Activated naive CD8-positive, alpha-beta T cell treated with anti-CD3 and anti-CD28 coated beads, Interleukin-2, amount 50 U/mL, for 24 hours (primary cell): ENCODE data around the gene SMAGP.
"Not testable (repeated sequence)": the region's sequence is repeated elsewhere in the genome, so short reads cannot be mapped to it uniquely, and the experiment has no call there.

Source experiments
- ATAC-seq: fragments of 150-1000 bp; cut with Tn5 transposase; one replicate; pipeline ENCODE4 v1.10.0; 2021
- DNase-seq: peaks from one replicate; pipeline ENCODE4 v3.0.0; 2021
- H3K27ac Mint-ChIP-seq: one replicate; pipeline ENCODE4 v1.8.0; 2021; ENCODE audit warnings: mild to moderate bottlenecking, mixed read lengths
- H3K27me3 Mint-ChIP-seq: one replicate; pipeline ENCODE4 v1.8.0; 2021; ENCODE audit warnings: mixed read lengths
- H3K36me3 Mint-ChIP-seq: one replicate; pipeline ENCODE4 v1.8.0; 2021; ENCODE audit warnings: low read depth, mixed read lengths
- H3K4me1 Mint-ChIP-seq: one replicate; pipeline ENCODE4 v1.8.0; 2021; ENCODE audit warnings: mixed read lengths
- H3K4me3 Mint-ChIP-seq: one replicate; pipeline ENCODE4 v1.8.0; 2021; ENCODE audit warnings: mild to moderate bottlenecking, moderate library complexity, mixed read lengths
- H3K9me3 Mint-ChIP-seq: one replicate; pipeline ENCODE4 v1.8.0; 2021; ENCODE audit warnings: mixed read lengths

Gene SMAGP, protein sequence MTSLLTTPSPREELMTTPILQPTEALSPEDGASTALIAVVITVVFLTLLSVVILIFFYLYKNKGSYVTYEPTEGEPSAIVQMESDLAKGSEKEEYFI

GRCh38 chr12:51270067-51270950, at the start of gene SMAGP:
Gene SMAGP (minus strand): TSS chr12:51270415. CDS start chr12:51269278, 1,137 bp downstream.
- H3K4me3 Mint-ChIP-seq, result peak within 1 kb of the TSS; percentile 84
- peaks cover 8% of the 10 kb centered on the region for H3K27me3 Mint-ChIP-seq
- DNase-seq (peak; percentile 56), ATAC-seq (peak; percentile 27)
- peaks cover 21% of the 10 kb centered on the region for H3K4me1 Mint-ChIP-seq
- peak within 1 kb of the TSS; percentile 77 for H3K27ac Mint-ChIP-seq
- H3K9me3 Mint-ChIP-seq, result no peaks in the 10 kb centered on the region
- no peaks in the 10 kb centered on the region for H3K36me3 Mint-ChIP-seq

DNA sequence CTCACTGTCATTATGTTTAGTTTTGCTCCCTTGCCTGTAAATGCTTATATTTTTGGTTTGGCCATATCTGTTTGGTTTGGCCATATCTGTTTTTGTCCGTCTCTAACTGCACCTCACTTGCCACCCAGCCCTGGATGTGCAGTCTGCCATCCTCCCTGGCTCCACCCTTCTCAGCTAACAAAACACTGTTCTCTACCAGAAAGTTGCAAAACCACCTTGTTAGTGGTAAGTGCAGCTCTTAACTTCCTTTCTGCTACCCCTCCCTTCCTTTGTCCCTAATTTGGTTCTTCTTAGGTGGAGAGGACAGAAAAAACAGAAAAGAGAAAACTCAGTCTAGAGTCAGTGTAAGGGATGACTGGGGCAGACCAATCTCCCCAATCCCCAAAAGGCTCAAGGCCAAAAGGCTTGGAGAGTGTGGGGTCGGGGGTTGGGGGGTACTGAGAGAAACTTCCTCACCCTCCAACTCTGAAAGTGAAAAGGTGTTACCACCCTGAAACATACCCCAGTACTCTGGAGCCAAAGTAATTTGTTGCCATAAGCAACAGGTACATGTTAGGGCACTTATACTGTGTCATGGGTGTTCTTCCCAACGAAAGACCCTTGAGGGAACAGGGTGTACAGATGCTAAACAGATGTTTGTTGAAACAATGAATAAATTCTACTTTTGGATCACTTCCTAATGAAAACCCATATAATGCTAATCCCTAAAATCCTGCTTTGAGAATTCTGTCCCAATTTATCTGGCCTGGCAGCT, 48.8 kb upstream of the SMAGP start:
- Mint-ChIP-seq H3K27me3 (no peaks in the 10 kb centered on the region), H3K9me3 (no peaks in the 10 kb centered on the region), H3K4me1 (peaks cover 69% of the 10 kb centered on the region), H3K36me3 (peaks cover 34% of the 10 kb centered on the region), H3K4me3 (peak overlapping the region; percentile 35), H3K27ac (peak overlapping the region; percentile 71)
- DNase-seq, result no peak
- ATAC-seq, result no peak

DNA sequence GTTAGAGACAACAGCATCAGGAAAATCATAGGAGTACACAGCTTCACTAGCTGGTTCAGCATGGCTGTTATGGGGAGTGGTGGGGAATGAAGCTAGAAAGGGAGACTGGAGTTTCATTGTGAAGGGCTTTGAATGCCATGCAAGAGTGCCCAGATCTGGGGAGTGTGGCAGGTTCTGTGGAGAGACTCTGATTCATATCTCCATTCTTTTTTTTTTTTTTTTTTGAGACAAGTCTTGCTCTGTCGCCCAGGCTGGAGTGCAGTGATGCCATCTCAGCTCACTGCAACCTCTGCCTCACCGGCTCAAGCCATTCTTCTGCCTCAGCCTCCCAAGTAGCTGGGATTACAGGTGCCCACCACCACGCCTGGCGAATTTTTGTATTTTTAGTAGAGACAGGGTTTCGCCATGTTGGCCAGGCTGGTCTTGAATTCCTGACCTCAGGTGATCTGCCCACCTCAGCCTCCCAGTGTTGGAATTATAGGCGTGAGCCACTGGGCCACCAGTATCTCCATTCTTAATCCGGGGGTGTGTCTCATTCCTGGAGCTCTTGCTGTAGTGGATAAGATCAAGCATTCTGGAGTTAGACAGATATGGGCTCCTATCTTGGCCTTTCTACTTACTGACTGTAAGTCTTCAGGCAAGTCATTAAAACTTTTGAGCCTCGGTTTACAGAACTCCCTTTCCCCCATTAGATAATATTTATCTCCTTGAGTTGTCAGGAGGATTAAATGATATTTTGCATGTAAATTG, 48.0 kb upstream of the SMAGP start:
- DNase-seq, H3K4me3 Mint-ChIP-seq, H3K9me3 Mint-ChIP-seq, H3K27me3 Mint-ChIP-seq, ATAC-seq: not testable (repeated sequence)
- H3K27ac Mint-ChIP-seq, result peak overlapping the region; percentile 74
- H3K4me1 Mint-ChIP-seq, result peaks cover 69% of the 10 kb centered on the region
- peaks cover 32% of the 10 kb centered on the region for H3K36me3 Mint-ChIP-seq

GRCh38 chr12:51311389-51311788, 41.2 kb upstream of the SMAGP start:
- peaks cover 52% of the 10 kb centered on the region for H3K4me1 Mint-ChIP-seq
- DNase-seq (no peak), ATAC-seq (no peak)
- H3K4me3 Mint-ChIP-seq, result no peak overlapping the region
- H3K36me3 Mint-ChIP-seq, result peaks cover 28% of the 10 kb centered on the region
- no peaks in the 10 kb centered on the region for H3K9me3 Mint-ChIP-seq
- no peaks in the 10 kb centered on the region for H3K27me3 Mint-ChIP-seq
- no peak overlapping the region for H3K27ac Mint-ChIP-seq

GRCh38 chr12:51307655-51308593, 37.7 kb upstream of the SMAGP start:
- ATAC-seq, result no peak
- Mint-ChIP-seq H3K27me3 (no peaks in the 10 kb centered on the region), H3K4me1 (peaks cover 47% of the 10 kb centered on the region), H3K9me3 (no peaks in the 10 kb centered on the region), H3K36me3 (peaks cover 39% of the 10 kb centered on the region), H3K27ac (peak overlapping the region; percentile 23), H3K4me3 (no peak overlapping the region)
- no peak for DNase-seq

GRCh38 chr12:51306507-51306906, 36.3 kb upstream of the SMAGP start:
- no peak for ATAC-seq
- no peaks in the 10 kb centered on the region for H3K27me3 Mint-ChIP-seq
- peaks cover 36% of the 10 kb centered on the region for H3K4me1 Mint-ChIP-seq
- H3K36me3 Mint-ChIP-seq, result peaks cover 38% of the 10 kb centered on the region
- no peak overlapping the region for H3K27ac Mint-ChIP-seq
- DNase-seq, result no peak
- H3K9me3 Mint-ChIP-seq, result no peaks in the 10 kb centered on the region
- H3K4me3 Mint-ChIP-seq, result no peak overlapping the region

DNA sequence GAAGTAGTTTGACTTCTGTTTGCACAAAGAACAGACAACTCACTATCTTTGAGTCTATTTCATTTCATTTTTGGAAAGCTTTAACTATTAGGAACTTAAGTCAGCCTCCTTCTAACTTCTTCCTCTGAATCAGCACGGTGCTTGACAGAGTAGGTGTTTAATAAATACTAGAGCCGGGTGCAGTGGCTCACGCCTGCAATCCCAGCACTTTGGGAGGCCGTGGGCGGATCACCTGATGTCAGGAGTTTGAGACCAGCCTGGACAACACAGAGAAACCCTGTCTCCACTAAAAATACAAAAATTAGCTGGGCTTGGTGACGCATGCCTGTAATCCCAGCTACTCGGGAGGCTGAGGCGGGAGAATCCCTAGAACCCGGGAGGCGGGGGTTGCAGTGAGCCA, 30.6 kb upstream of the SMAGP start:
- not testable (repeated sequence) for ATAC-seq, DNase-seq, H3K4me1 Mint-ChIP-seq, H3K27ac Mint-ChIP-seq, H3K27me3 Mint-ChIP-seq, H3K9me3 Mint-ChIP-seq, H3K4me3 Mint-ChIP-seq
- H3K36me3 Mint-ChIP-seq, result peaks cover 36% of the 10 kb centered on the region

DNA sequence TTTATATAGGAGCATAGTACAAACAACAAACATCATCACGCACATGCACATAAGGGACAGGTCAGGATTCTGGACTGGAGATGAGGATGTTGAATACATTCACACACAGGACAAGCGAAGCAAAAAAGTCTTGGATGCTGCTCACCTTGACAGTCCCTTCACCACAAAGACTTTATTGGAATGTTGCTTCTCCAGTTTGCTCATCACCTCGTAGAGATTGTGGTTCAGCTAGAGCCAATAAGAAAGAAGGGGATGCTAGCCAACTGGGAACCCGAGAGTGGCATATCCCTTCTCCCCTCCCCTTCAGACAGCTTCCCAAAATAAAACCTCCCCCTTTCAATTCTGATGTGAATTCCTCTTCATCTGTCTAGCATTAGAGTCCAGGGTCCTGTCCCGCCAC, 25.4 kb upstream of the SMAGP start:
- ATAC-seq (no peak), DNase-seq (no peak)
- H3K4me1 Mint-ChIP-seq, result peaks cover 18% of the 10 kb centered on the region
- H3K27me3 Mint-ChIP-seq, result no peaks in the 10 kb centered on the region
- H3K36me3 Mint-ChIP-seq, result peaks cover 32% of the 10 kb centered on the region
- no peaks in the 10 kb centered on the region for H3K9me3 Mint-ChIP-seq
- H3K4me3 Mint-ChIP-seq, result no peak overlapping the region
- no peak overlapping the region for H3K27ac Mint-ChIP-seq

- Mint-ChIP-seq H3K4me1 (peaks cover 25% of the 10 kb centered on the region), H3K36me3 (peaks cover 34% of the 10 kb centered on the region), H3K27ac (peak overlapping the region; percentile 64)
- not testable (repeated sequence) for H3K27me3 Mint-ChIP-seq, ATAC-seq, H3K9me3 Mint-ChIP-seq, H3K4me3 Mint-ChIP-seq, DNase-seq
Measured at GRCh38 chr12:51294097-51294496, 23.9 kb upstream of the SMAGP start.

DNA sequence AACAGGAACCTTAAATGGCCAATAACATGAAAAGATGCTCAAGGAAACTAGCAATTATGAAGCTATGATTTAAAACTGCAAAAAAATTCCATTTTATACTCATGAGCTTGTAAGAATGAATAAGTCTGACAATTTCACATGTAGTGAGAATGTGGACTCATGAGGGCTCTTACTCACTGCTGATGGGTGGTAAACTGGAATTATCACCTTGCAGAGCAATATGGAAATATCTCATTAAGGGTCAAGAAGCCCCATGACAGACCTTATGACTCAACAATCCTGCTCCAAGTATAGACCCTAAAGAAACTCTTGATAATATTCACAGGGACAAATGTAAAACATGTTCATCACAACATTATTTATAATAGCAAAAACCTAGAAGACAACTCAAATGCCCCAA, 23.5 kb upstream of the SMAGP start:
- Mint-ChIP-seq H3K36me3 (peaks cover 35% of the 10 kb centered on the region), H3K4me3 (no peak overlapping the region), H3K4me1 (peaks cover 26% of the 10 kb centered on the region), H3K27me3 (no peaks in the 10 kb centered on the region), H3K27ac (peak overlapping the region; percentile 64), H3K9me3 (no peaks in the 10 kb centered on the region)
- DNase-seq, result no peak
- peak; percentile 97 for ATAC-seq

DNA sequence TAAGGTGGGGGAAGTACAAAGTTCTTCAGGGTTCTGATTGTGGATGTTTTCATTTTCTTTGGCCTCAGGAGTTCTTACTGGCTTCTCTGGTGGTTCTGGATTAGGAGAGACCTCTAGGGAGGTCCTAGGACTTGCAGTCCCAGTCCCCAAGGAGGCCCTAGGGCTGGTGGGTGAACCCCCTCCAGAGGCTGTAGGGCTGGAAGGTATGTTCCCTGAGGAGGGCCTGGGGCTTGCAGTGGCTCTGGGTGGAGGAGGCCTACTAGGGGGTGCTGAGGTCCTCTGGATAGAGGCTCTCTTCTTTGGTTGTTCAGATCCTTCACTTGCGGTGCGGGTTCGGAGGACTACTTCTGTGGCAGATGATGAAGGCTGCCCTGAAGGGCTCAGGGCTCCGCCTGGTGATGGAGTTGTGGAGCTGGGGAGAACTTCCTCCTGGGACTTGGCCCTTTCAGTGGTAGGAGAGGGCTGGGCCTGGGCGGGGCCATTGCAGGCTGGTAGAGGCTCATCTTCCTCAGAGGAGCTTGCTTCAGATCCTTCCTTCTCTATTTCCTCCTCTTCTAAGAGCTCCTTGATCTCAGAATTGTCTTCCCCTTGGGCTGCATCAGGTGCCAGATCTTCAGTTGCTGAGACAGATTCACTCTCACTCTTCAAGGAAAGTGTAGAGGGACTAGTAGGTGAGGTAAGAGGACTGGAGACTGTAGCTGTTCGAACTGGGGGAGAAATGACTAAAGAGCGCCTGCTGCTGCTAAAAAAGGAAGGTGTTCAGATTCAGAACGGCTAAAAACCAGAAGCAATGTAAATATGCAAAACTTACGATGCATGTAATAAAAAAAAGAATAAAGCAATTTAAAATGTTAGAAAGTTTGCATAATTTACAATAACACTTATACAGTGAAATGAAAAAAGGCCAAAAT, 21.6 kb upstream of the SMAGP start:
- Mint-ChIP-seq H3K4me1 (peaks cover 26% of the 10 kb centered on the region), H3K27ac (peak overlapping the region; percentile 32), H3K36me3 (peaks cover 36% of the 10 kb centered on the region)
- not testable (repeated sequence) for DNase-seq, H3K27me3 Mint-ChIP-seq, H3K4me3 Mint-ChIP-seq, H3K9me3 Mint-ChIP-seq
- ATAC-seq, result peak; percentile 16

GRCh38 chr12:51285843-51286242, 15.6 kb upstream of the SMAGP start:
- ATAC-seq (no peak), DNase-seq (no peak)
- Mint-ChIP-seq H3K9me3 (no peaks in the 10 kb centered on the region), H3K36me3 (peaks cover 22% of the 10 kb centered on the region), H3K4me3 (no peak overlapping the region), H3K27ac (no peak overlapping the region), H3K27me3 (no peaks in the 10 kb centered on the region), H3K4me1 (peaks cover 10% of the 10 kb centered on the region)
